HepG2 (cell line): ENCODE data around the gene RPRD2. TPM values are rescaled to one million over a fixed set of nuclear protein-coding genes. Genes with fewer than 3 reads are reported as not detected.
A peak's percentile ranks its signal among the peaks of the same experiment; 100 is the strongest.

Source experiments
- CHD4 ChIP-seq: fragments of 200-600 bp; sonication (generic); IDR thresholded peaks from 2 replicates; pipeline ENCODE4 v1.7.0; 2017; ENCODE audit warnings: mild to moderate bottlenecking, low read length, borderline replicate concordance
- FOXC1 ChIP-seq: sonication (generic); formaldehyde crosslinking; IDR thresholded peaks from 2 replicates; pipeline ENCODE4 v1.8.0; 2022; ENCODE audit warnings: mild to moderate bottlenecking, missing genetic modification reagents, borderline replicate concordance
- HMG20B ChIP-seq: conservative IDR thresholded peaks from 2 replicates; pipeline ENCODE4 v1.6.1; 2016; ENCODE audit warnings: missing genetic modification reagents, missing compliant biosample characterization
- HNF4G ChIP-seq, 2 experiments: sonication (generic) in 1 of 2; formaldehyde crosslinking in 1 of 2; IDR thresholded peaks; 2 replicates each; pipeline versions ENCODE4 v1.4.0 to v1.6.1; 2011 to 2020; ENCODE audit warnings: borderline replicate concordance in 2 of 2, low read depth in 2 of 2, mild to moderate bottlenecking in 2 of 2, low read length in 1 of 2, missing genetic modification reagents in 1 of 2, moderate library complexity in 1 of 2
- JUN ChIP-seq: sonication (generic); formaldehyde crosslinking; IDR thresholded peaks from 2 replicates; pipeline ENCODE4 v1.4.0; 2020; ENCODE audit warnings: mild to moderate bottlenecking, missing genetic modification reagents
- KDM1A ChIP-seq: IDR thresholded peaks from 2 replicates; pipeline ENCODE4 v1.6.1; 2016; ENCODE audit warnings: missing compliant biosample characterization
- KLF13 ChIP-seq: sonication (generic); formaldehyde crosslinking; IDR thresholded peaks from 2 replicates; pipeline ENCODE4 v1.4.0; 2020; ENCODE audit warnings: mild to moderate bottlenecking, missing genetic modification reagents
- MIER2 ChIP-seq: IDR thresholded peaks from 2 replicates; pipeline ENCODE4 v1.6.1; 2016; ENCODE audit warnings: missing biosample characterization, missing genetic modification reagents
- WIZ ChIP-seq: sonication (generic); formaldehyde crosslinking; IDR thresholded peaks from 2 replicates; pipeline ENCODE4 v1.5.1; 2020; ENCODE audit warnings: mild to moderate bottlenecking, missing genetic modification reagents
- ZNF138 ChIP-seq: sonication (generic); formaldehyde crosslinking; IDR thresholded peaks from 2 replicates; pipeline ENCODE4 v1.5.0; 2020; ENCODE audit warnings: mild to moderate bottlenecking, low read depth, missing genetic modification reagents
- ZNF224 ChIP-seq: sonication (generic); formaldehyde crosslinking; IDR thresholded peaks from 2 replicates; pipeline ENCODE4 v1.5.0; 2020; ENCODE audit warnings: mild to moderate bottlenecking, missing genetic modification reagents
- ZNF234 ChIP-seq: sonication (generic); formaldehyde crosslinking; conservative IDR thresholded peaks from 2 replicates; pipeline ENCODE4 v1.5.1; 2020; ENCODE audit warnings: mild to moderate bottlenecking, missing genetic modification reagents
- ZNF44 ChIP-seq: sonication (generic); formaldehyde crosslinking; IDR thresholded peaks from 2 replicates; pipeline ENCODE4 v1.5.1; 2020; ENCODE audit warnings: mild to moderate bottlenecking, missing genetic modification reagents
- ZNF552 ChIP-seq: sonication (generic); formaldehyde crosslinking; IDR thresholded peaks from 2 replicates; pipeline ENCODE4 v1.9.0; 2022; ENCODE audit warnings: missing genetic modification reagents, mild to moderate bottlenecking, borderline replicate concordance
- ZNF562 ChIP-seq: sonication (generic); formaldehyde crosslinking; IDR thresholded peaks from 2 replicates; pipeline ENCODE4 v1.8.0; 2022; ENCODE audit warnings: missing genetic modification reagents, borderline replicate concordance
- ZNF747 ChIP-seq: sonication (generic); formaldehyde crosslinking; IDR thresholded peaks from 2 replicates; pipeline ENCODE4 v1.8.1; 2023; ENCODE audit warnings: missing genetic modification reagents, mild to moderate bottlenecking, borderline replicate concordance
- ZNF883 ChIP-seq: sonication (generic); formaldehyde crosslinking; IDR thresholded peaks from 2 replicates; pipeline ENCODE4 v1.5.1; 2020; ENCODE audit warnings: mild to moderate bottlenecking, missing genetic modification reagents; ENCODE audit errors: not compliant biosample characterization
- polyA plus RNA-seq, 8 experiments: library from polyadenylated mRNA; depleted of rRNA in 3 of 8; stranded (reverse) in 7 of 8; unstranded in 1 of 8; fragments of >200 nt; fragmentation: Illumina TruSeq in 4 of 8; extraction: Trizol in 4 of 8; gene quantifications; 2 replicates each; pipeline versions ENCODE4 v1.2.1 to v1.2.3, GENCODE V29; 2011 to 2016; ENCODE audit warnings: low read depth in 4 of 8, missing spikeins in 1 of 8, mixed read lengths in 1 of 8; ENCODE audit not compliant: insufficient read depth in 1 of 8
- total RNA-seq, 5 experiments: library from RNA; depleted of rRNA; stranded (reverse); fragments of >200 nt; fragmentation: Illumina TruSeq; extraction: Trizol; gene quantifications; 2 replicates each; pipeline ENCODE4 v1.2.3, GENCODE V29; 2016; ENCODE audit warnings: low read depth in 1 of 5
- TF ChIP-seq, protein P1 (sequence below): sonication (generic); formaldehyde crosslinking; IDR thresholded peaks from 2 replicates; pipeline ENCODE4 v1.4.0; 2020; ENCODE audit warnings: mild to moderate bottlenecking, low read depth, missing genetic modification reagents
- TF ChIP-seq, protein P2 (sequence below): IDR thresholded peaks from 2 replicates; pipeline ENCODE4 v1.6.1; 2016; ENCODE audit warnings: control low read depth
- TF ChIP-seq, protein P3 (sequence below): sonication (generic); formaldehyde crosslinking; IDR thresholded peaks from 2 replicates; pipeline ENCODE4 v1.4.0; 2020; ENCODE audit warnings: mild to moderate bottlenecking, missing genetic modification reagents
- TF ChIP-seq, protein P4 (sequence below): sonication (generic); formaldehyde crosslinking; IDR thresholded peaks from 2 replicates; pipeline ENCODE4 v1.8.0; 2022; ENCODE audit warnings: missing genetic modification reagents, mild to moderate bottlenecking, moderate library complexity, borderline replicate concordance
- TF ChIP-seq, protein P5 (sequence below): sonication (generic); formaldehyde crosslinking; IDR thresholded peaks from 2 replicates; pipeline ENCODE4 v1.5.1; 2020; ENCODE audit warnings: missing genetic modification reagents, mild to moderate bottlenecking, borderline replicate concordance

Gene RPRD2
- total and polyA plus RNA-seq, 2 of the 13 experiments (the other 11 are each of a cell fraction or from before 2014, with no cell fraction given) = 8.0 to 8.9 TPM

DNA sequence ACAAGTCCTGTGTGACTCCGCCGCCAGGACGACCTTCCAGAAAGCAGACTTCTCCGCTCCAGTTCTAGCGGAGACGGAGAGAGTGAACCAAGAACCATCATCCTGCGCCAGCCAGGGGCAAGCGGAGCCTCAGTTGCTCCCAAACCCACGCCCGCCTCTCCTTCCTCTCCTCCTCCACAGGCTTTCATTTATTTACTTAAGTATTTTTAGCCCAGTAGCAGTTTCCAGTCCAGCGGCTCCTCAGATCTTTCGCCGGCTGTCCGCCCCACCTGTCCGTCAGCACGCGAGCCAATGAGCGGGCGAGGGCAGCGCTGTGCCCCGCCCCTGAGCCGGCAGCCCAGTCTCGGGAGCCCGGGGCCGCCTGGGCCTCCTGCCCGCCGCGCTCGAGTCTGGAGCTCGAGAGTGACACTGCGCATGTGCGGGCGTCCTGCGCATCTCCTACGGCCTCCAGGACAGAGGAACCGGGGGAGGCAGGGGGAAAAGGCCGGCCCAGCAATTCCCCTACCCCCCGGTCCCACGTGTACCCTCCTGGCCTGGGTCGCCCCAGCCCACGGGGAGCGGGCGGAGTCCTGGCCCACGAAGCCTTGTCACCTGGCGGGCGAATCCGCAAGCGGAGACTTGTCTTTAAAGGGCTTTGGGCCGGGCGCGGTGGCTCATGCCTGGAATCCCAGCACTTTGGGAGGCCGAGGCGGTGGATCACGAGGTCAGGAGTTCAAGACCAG is 151.5 kb downstream of the RPRD2 start, which contains the start of gene FALEC (continued):
- TF ChIP-seq, protein P1, sequence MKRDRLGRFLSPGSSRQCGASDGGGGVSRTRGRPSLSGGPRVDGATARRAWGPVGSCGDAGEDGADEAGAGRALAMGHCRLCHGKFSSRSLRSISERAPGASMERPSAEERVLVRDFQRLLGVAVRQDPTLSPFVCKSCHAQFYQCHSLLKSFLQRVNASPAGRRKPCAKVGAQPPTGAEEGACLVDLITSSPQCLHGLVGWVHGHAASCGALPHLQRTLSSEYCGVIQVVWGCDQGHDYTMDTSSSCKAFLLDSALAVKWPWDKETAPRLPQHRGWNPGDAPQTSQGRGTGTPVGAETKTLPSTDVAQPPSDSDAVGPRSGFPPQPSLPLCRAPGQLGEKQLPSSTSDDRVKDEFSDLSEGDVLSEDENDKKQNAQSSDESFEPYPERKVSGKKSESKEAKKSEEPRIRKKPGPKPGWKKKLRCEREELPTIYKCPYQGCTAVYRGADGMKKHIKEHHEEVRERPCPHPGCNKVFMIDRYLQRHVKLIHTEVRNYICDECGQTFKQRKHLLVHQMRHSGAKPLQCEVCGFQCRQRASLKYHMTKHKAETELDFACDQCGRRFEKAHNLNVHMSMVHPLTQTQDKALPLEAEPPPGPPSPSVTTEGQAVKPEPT (CRISPR knock-in tag) = 0 out of 2 replicates have a peak, but pooled peaks have one; percentile 49
- TF ChIP-seq ZNF138 (CRISPR knock-in tag) (no peak), JUN (CRISPR knock-in tag) (no peak), ZNF562 (CRISPR knock-in tag) (no peak), KDM1A (CRISPR knock-in tag) (no peak), ZNF747 (CRISPR knock-in tag) (no peak), ZNF224 (CRISPR knock-in tag) (no peak), CHD4 (peak; percentile 69; the same call in 1 of the 2 replicates), ZNF44 (0 out of 2 replicates have a peak, but pooled peaks have one; percentile 28), ZNF552 (CRISPR knock-in tag) (peak; percentile 26; the same call in 1 of the 2 replicates), HNF4G (IDR thresholded peaks at IDR 0.05; ENCODE audit: borderline replicate concordance, low read depth, low read length) (no peak), HNF4G (CRISPR knock-in tag; IDR thresholded peaks at IDR 0.05; ENCODE audit: borderline replicate concordance, low read depth) (no peak), WIZ (CRISPR knock-in tag) (no peak), FOXC1 (CRISPR knock-in tag) (no peak), KLF13 (no peak), HMG20B (CRISPR knock-in tag) (no peak), ZNF883 (peak; percentile 14), MIER2 (CRISPR knock-in tag) (no peak), ZNF234 (no peak)
- TF ChIP-seq, protein P2, sequence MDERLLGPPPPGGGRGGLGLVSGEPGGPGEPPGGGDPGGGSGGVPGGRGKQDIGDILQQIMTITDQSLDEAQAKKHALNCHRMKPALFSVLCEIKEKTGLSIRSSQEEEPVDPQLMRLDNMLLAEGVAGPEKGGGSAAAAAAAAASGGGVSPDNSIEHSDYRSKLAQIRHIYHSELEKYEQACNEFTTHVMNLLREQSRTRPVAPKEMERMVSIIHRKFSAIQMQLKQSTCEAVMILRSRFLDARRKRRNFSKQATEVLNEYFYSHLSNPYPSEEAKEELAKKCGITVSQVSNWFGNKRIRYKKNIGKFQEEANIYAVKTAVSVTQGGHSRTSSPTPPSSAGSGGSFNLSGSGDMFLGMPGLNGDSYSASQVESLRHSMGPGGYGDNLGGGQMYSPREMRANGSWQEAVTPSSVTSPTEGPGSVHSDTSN (CRISPR knock-in tag) = peak; percentile 87
- TF ChIP-seq, protein P3, sequence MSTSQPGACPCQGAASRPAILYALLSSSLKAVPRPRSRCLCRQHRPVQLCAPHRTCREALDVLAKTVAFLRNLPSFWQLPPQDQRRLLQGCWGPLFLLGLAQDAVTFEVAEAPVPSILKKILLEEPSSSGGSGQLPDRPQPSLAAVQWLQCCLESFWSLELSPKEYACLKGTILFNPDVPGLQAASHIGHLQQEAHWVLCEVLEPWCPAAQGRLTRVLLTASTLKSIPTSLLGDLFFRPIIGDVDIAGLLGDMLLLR = peak; percentile 30
- TF ChIP-seq, protein P4, sequence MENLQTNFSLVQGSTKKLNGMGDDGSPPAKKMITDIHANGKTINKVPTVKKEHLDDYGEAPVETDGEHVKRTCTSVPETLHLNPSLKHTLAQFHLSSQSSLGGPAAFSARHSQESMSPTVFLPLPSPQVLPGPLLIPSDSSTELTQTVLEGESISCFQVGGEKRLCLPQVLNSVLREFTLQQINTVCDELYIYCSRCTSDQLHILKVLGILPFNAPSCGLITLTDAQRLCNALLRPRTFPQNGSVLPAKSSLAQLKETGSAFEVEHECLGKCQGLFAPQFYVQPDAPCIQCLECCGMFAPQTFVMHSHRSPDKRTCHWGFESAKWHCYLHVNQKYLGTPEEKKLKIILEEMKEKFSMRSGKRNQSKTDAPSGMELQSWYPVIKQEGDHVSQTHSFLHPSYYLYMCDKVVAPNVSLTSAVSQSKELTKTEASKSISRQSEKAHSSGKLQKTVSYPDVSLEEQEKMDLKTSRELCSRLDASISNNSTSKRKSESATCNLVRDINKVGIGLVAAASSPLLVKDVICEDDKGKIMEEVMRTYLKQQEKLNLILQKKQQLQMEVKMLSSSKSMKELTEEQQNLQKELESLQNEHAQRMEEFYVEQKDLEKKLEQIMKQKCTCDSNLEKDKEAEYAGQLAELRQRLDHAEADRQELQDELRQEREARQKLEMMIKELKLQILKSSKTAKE = no peak; the same call in 1 of the 2 replicates
- TF ChIP-seq, protein P5, sequence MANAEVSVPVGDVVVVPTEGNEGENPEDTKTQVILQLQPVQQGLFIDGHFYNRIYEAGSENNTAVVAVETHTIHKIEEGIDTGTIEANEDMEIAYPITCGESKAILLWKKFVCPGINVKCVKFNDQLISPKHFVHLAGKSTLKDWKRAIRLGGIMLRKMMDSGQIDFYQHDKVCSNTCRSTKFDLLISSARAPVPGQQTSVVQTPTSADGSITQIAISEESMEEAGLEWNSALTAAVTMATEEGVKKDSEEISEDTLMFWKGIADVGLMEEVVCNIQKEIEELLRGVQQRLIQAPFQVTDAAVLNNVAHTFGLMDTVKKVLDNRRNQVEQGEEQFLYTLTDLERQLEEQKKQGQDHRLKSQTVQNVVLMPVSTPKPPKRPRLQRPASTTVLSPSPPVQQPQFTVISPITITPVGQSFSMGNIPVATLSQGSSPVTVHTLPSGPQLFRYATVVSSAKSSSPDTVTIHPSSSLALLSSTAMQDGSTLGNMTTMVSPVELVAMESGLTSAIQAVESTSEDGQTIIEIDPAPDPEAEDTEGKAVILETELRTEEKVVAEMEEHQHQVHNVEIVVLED (CRISPR knock-in tag) = peak; percentile 59; the same call in 1 of the 2 replicates
